ENCODE results near the gene ARHGAP25.

DNA sequence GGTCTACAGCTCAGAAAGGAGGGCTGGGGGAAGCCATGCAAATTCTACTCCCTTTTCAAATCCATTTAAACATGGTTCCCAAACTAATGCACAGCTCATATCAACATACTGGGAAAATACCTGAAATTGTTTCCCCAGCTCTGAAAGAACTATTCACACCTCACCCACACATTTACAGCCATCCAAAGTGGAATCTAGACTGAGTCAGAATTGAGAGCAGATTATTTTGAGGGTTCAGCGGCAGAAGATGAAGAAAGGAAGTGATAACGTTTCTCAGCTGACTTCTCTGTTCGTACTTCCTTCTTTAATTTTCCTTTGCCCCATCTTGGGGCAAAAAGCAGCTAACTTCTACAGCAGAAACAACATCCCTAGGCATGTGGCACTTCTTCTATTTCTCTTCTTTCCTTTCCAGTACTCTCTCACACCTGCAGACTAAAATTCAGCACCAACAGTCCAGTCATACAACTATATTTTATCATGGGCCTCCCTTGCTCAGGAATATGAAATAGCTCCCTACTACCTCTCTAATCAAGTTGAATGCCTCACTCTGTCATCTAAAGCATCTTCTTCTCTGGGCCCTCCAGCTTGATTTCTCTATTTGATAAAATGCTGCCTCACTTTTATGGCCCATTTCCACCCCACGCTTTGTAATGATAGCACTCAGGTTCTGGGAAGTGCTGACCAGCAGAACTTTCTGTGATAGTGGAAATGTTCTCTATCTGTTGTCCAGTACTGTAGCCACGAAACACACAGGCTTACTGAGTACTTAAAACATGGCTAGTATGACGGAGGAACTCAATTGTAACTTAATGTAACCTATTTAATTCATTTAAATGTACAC, 35.9 kb downstream of the ARHGAP25 start:
- TF ChIP-seq, protein P1, sequence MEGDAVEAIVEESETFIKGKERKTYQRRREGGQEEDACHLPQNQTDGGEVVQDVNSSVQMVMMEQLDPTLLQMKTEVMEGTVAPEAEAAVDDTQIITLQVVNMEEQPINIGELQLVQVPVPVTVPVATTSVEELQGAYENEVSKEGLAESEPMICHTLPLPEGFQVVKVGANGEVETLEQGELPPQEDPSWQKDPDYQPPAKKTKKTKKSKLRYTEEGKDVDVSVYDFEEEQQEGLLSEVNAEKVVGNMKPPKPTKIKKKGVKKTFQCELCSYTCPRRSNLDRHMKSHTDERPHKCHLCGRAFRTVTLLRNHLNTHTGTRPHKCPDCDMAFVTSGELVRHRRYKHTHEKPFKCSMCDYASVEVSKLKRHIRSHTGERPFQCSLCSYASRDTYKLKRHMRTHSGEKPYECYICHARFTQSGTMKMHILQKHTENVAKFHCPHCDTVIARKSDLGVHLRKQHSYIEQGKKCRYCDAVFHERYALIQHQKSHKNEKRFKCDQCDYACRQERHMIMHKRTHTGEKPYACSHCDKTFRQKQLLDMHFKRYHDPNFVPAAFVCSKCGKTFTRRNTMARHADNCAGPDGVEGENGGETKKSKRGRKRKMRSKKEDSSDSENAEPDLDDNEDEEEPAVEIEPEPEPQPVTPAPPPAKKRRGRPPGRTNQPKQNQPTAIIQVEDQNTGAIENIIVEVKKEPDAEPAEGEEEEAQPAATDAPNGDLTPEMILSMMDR (IDR thresholded peaks at IDR 0.05; ENCODE audit: insufficient read depth, low read length, poor library complexity, severe bottlenecking), result no peak
- no peak for TF ChIP-seq EZH2phosphoT487 (conservative IDR thresholded peaks at IDR 0.05; ENCODE audit: low read length)

All from SU-DHL-6 (cell line).